HL-60 (cell line): Measurements from ENCODE around the gene CIROP.

Source experiments
- POLR2AphosphoS5 ChIP-seq: IDR thresholded peaks from 2 replicates; pipeline ENCODE4 v1.6.1; 2012; ENCODE audit warnings: low read depth
- TF ChIP-seq, protein P1 (sequence below): IDR thresholded peaks from one replicate; pipeline ENCODE4 v1.5.1; 2011; ENCODE audit warnings: low read length, control low read depth, inconsistent platforms; ENCODE audit not compliant: insufficient read depth
- TF ChIP-seq, protein P2 (sequence below): IDR thresholded peaks from 2 replicates; pipeline ENCODE4 v1.6.1; 2012; ENCODE audit warnings: low read depth; ENCODE audit not compliant: insufficient replicate concordance

DNA sequence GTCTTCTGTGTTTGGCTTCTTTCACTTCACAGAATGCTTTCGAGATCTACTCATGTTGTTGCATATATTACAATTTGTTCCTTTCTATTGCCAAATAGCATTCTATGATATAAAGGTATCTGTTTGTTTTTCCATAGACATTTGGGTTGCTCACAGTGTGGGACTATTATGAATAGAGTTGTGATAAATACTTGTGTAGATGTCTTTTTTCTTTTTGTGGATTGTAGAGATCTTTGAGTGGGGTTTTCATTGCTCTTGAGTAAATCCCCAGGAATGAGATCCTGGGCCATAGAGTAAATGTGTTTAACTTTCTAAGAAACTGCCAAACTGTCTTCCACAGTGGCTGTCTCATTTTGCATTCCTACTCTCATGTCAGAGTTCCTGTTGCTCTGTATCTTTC is 39.1 kb upstream of the CIROP start:
- TF ChIP-seq, protein P1, sequence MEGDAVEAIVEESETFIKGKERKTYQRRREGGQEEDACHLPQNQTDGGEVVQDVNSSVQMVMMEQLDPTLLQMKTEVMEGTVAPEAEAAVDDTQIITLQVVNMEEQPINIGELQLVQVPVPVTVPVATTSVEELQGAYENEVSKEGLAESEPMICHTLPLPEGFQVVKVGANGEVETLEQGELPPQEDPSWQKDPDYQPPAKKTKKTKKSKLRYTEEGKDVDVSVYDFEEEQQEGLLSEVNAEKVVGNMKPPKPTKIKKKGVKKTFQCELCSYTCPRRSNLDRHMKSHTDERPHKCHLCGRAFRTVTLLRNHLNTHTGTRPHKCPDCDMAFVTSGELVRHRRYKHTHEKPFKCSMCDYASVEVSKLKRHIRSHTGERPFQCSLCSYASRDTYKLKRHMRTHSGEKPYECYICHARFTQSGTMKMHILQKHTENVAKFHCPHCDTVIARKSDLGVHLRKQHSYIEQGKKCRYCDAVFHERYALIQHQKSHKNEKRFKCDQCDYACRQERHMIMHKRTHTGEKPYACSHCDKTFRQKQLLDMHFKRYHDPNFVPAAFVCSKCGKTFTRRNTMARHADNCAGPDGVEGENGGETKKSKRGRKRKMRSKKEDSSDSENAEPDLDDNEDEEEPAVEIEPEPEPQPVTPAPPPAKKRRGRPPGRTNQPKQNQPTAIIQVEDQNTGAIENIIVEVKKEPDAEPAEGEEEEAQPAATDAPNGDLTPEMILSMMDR, result no peak
- TF ChIP-seq, protein P2, sequence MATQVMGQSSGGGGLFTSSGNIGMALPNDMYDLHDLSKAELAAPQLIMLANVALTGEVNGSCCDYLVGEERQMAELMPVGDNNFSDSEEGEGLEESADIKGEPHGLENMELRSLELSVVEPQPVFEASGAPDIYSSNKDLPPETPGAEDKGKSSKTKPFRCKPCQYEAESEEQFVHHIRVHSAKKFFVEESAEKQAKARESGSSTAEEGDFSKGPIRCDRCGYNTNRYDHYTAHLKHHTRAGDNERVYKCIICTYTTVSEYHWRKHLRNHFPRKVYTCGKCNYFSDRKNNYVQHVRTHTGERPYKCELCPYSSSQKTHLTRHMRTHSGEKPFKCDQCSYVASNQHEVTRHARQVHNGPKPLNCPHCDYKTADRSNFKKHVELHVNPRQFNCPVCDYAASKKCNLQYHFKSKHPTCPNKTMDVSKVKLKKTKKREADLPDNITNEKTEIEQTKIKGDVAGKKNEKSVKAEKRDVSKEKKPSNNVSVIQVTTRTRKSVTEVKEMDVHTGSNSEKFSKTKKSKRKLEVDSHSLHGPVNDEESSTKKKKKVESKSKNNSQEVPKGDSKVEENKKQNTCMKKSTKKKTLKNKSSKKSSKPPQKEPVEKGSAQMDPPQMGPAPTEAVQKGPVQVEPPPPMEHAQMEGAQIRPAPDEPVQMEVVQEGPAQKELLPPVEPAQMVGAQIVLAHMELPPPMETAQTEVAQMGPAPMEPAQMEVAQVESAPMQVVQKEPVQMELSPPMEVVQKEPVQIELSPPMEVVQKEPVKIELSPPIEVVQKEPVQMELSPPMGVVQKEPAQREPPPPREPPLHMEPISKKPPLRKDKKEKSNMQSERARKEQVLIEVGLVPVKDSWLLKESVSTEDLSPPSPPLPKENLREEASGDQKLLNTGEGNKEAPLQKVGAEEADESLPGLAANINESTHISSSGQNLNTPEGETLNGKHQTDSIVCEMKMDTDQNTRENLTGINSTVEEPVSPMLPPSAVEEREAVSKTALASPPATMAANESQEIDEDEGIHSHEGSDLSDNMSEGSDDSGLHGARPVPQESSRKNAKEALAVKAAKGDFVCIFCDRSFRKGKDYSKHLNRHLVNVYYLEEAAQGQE, result no peak
- TF ChIP-seq POLR2AphosphoS5, result no peak
